OCI-LY3 (cell line): ENCODE data around the gene SOWAHA.

Experiments used
- EZH2phosphoT487 ChIP-seq: fragments of 200-600 bp; shearing (Covaris generic); IDR thresholded peaks from 2 replicates; pipeline ENCODE4 v1.6.1; 2018; ENCODE audit warnings: antibody characterized with exemption, mixed run types, low read depth
- TF ChIP-seq, protein P1 (sequence below): fragments of 200-600, 300-600 bp; sonication (generic); IDR thresholded peaks from 2 replicates; pipeline ENCODE4 v1.5.1; 2014; ENCODE audit warnings: antibody characterized with exemption, low read length, low read depth

DNA sequence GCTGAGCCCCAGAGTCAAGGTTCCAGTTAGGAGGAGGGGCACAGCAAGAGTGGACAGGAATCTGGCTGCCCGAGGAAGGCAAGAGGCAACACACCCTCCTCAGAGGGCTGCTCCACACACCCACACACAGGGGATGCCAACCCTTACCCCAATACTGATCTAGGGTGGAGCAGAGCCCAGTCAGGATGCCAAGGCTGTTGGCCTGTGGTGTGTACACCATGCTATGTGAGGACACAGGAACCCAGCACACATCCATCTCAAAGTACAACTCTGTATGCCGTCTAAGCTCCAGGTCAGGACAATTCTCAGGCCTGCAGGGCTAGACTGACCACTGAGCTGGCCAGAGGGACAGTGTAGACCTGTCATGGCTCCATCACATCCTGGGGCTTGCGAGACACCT lies 38.7 kb upstream of the SOWAHA start:
- TF ChIP-seq, protein P1, sequence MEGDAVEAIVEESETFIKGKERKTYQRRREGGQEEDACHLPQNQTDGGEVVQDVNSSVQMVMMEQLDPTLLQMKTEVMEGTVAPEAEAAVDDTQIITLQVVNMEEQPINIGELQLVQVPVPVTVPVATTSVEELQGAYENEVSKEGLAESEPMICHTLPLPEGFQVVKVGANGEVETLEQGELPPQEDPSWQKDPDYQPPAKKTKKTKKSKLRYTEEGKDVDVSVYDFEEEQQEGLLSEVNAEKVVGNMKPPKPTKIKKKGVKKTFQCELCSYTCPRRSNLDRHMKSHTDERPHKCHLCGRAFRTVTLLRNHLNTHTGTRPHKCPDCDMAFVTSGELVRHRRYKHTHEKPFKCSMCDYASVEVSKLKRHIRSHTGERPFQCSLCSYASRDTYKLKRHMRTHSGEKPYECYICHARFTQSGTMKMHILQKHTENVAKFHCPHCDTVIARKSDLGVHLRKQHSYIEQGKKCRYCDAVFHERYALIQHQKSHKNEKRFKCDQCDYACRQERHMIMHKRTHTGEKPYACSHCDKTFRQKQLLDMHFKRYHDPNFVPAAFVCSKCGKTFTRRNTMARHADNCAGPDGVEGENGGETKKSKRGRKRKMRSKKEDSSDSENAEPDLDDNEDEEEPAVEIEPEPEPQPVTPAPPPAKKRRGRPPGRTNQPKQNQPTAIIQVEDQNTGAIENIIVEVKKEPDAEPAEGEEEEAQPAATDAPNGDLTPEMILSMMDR: no peak
- no peak for TF ChIP-seq EZH2phosphoT487
